HepG2 (cell line): ENCODE measurements around the gene BTAF1. TPM values are rescaled to one million over a fixed set of nuclear protein-coding genes. Genes with fewer than 3 reads are reported as not detected.

Experiments
- ARNT ChIP-seq: fragments of 450-650 bp; IDR thresholded peaks from 2 replicates; pipeline ENCODE4 v1.6.1; 2017
- ATF7 ChIP-seq, 2 experiments: fragments of 450-650 bp in 1 of 2; sonication (generic) in 1 of 2; formaldehyde crosslinking in 1 of 2; IDR thresholded peaks; 2 replicates each; pipeline versions ENCODE4 v1.4.0 to v1.6.1; 2016 to 2020; ENCODE audit warnings: antibody characterized with exemption in 1 of 2, mild to moderate bottlenecking in 1 of 2, missing genetic modification reagents in 1 of 2
- CAMTA2 ChIP-seq: sonication (generic); formaldehyde crosslinking; IDR thresholded peaks from 2 replicates; pipeline ENCODE4 v1.4.0; 2020; ENCODE audit warnings: mild to moderate bottlenecking, missing genetic modification reagents, borderline replicate concordance
- ELF1 ChIP-seq: sonication (generic); formaldehyde crosslinking; IDR thresholded peaks from 2 replicates; pipeline ENCODE4 v1.4.0; 2020; ENCODE audit warnings: missing genetic modification reagents
- ETS1 ChIP-seq: sonication (generic); formaldehyde crosslinking; IDR thresholded peaks from 2 replicates; pipeline ENCODE4 v1.4.0; 2020; ENCODE audit warnings: missing genetic modification reagents
- FOXC1 ChIP-seq: sonication (generic); formaldehyde crosslinking; IDR thresholded peaks from 2 replicates; pipeline ENCODE4 v1.8.0; 2022; ENCODE audit warnings: mild to moderate bottlenecking, missing genetic modification reagents, borderline replicate concordance
- FOXK2 ChIP-seq: fragments of 450-650 bp; IDR thresholded peaks from 2 replicates; pipeline ENCODE4 v1.6.1; 2016
- JUN ChIP-seq: sonication (generic); formaldehyde crosslinking; IDR thresholded peaks from 2 replicates; pipeline ENCODE4 v1.4.0; 2020; ENCODE audit warnings: mild to moderate bottlenecking, missing genetic modification reagents
- MATR3 ChIP-seq: sonication (generic); formaldehyde crosslinking; IDR thresholded peaks from 2 replicates; pipeline ENCODE4 v1.4.0; 2020; ENCODE audit warnings: missing genetic modification reagents
- NFE2 ChIP-seq: sonication (generic); formaldehyde crosslinking; IDR thresholded peaks from 2 replicates; pipeline ENCODE4 v1.4.0; 2020; ENCODE audit warnings: missing genetic modification reagents
- NFIB ChIP-seq: sonication (generic); formaldehyde crosslinking; IDR thresholded peaks from 2 replicates; pipeline ENCODE4 v1.9.0; 2021; ENCODE audit warnings: missing genetic modification reagents, mild to moderate bottlenecking, borderline replicate concordance
- NONO ChIP-seq, 2 experiments: fragments of 450-650 bp in 1 of 2; sonication (generic) in 1 of 2; formaldehyde crosslinking in 1 of 2; IDR thresholded peaks in 1 of 2; conservative IDR thresholded peaks in 1 of 2; 2 replicates each; pipeline versions ENCODE4 v1.6.1 to v1.8.0; 2017 to 2022; ENCODE audit warnings: mild to moderate bottlenecking in 1 of 2, missing genetic modification reagents in 1 of 2, moderate library complexity in 1 of 2
- NPAS2 ChIP-seq: sonication (generic); formaldehyde crosslinking; IDR thresholded peaks from 2 replicates; pipeline ENCODE4 v1.8.0; 2022; ENCODE audit warnings: mild to moderate bottlenecking, missing genetic modification reagents, borderline replicate concordance
- PHF20 ChIP-seq: sonication (generic); formaldehyde crosslinking; IDR thresholded peaks from 2 replicates; pipeline ENCODE4 v1.5.0; 2020; ENCODE audit warnings: mild to moderate bottlenecking, missing genetic modification reagents
- POGK ChIP-seq: sonication (generic); formaldehyde crosslinking; conservative IDR thresholded peaks from 2 replicates; pipeline ENCODE4 v1.8.0; 2022; ENCODE audit warnings: mild to moderate bottlenecking, moderate library complexity, missing genetic modification reagents
- SETDB1 ChIP-seq: sonication (generic); formaldehyde crosslinking; IDR thresholded peaks from 2 replicates; pipeline ENCODE4 v1.5.1; 2020; ENCODE audit warnings: missing genetic modification reagents, mild to moderate bottlenecking, borderline replicate concordance
- SIN3A ChIP-seq: IDR thresholded peaks from 2 replicates; pipeline ENCODE4 v1.6.1; 2011; ENCODE audit warnings: low read depth, mild to moderate bottlenecking, control low read depth, low read length, borderline replicate concordance
- SP140L ChIP-seq: sonication (generic); formaldehyde crosslinking; IDR thresholded peaks from 2 replicates; pipeline ENCODE4 v1.4.0; 2020; ENCODE audit warnings: missing genetic modification reagents, borderline replicate concordance
- UBTF ChIP-seq: sonication (generic); formaldehyde crosslinking; IDR thresholded peaks from 2 replicates; pipeline ENCODE4 v1.4.0; 2020; ENCODE audit warnings: mild to moderate bottlenecking, missing genetic modification reagents
- XBP1 ChIP-seq: sonication (generic); formaldehyde crosslinking; IDR thresholded peaks from 2 replicates; pipeline ENCODE4 v1.5.0; 2020; ENCODE audit warnings: missing genetic modification reagents
- ZBTB2 ChIP-seq: sonication (generic); formaldehyde crosslinking; IDR thresholded peaks from 2 replicates; pipeline ENCODE4 v1.8.0; 2022; ENCODE audit warnings: low read depth, missing genetic modification reagents
- ZNF335 ChIP-seq: sonication (generic); formaldehyde crosslinking; IDR thresholded peaks from 2 replicates; pipeline ENCODE4 v1.4.0; 2020; ENCODE audit warnings: missing genetic modification reagents
- ZNF724P ChIP-seq: sonication (generic); formaldehyde crosslinking; IDR thresholded peaks from 2 replicates; pipeline ENCODE4 v1.8.0; 2022; ENCODE audit warnings: missing genetic modification reagents, borderline replicate concordance
- polyA plus RNA-seq, 8 experiments: library from polyadenylated mRNA; depleted of rRNA in 3 of 8; stranded (reverse) in 7 of 8; unstranded in 1 of 8; fragments of >200 nt; fragmentation: Illumina TruSeq in 4 of 8; extraction: Trizol in 4 of 8; gene quantifications; 2 replicates each; pipeline versions ENCODE4 v1.2.1 to v1.2.3, GENCODE V29; 2011 to 2016; ENCODE audit warnings: low read depth in 4 of 8, missing spikeins in 1 of 8, mixed read lengths in 1 of 8; ENCODE audit not compliant: insufficient read depth in 1 of 8
- total RNA-seq, 5 experiments: library from RNA; depleted of rRNA; stranded (reverse); fragments of >200 nt; fragmentation: Illumina TruSeq; extraction: Trizol; gene quantifications; 2 replicates each; pipeline ENCODE4 v1.2.3, GENCODE V29; 2016; ENCODE audit warnings: low read depth in 1 of 5

The BTAF1 gene
- total and polyA plus RNA-seq, 2 of the 13 experiments (the other 11 are each of a cell fraction or from before 2014, with no cell fraction given), result 38.6 to 54.1 TPM

- TF ChIP-seq ZBTB2 (0 out of 2 replicates have a peak, but pooled peaks have one; percentile 51), NFIB (CRISPR knock-in tag) (0 out of 2 replicates have a peak, but pooled peaks have one; percentile 38), SETDB1 (CRISPR knock-in tag) (no peak), NFE2 (CRISPR knock-in tag) (no peak; the same call in 1 of the 2 replicates), JUN (CRISPR knock-in tag) (0 out of 2 replicates have a peak, but pooled peaks have one; percentile 55), ATF7 (IDR thresholded peaks at IDR 0.05) (no peak), ATF7 (CRISPR knock-in tag; IDR thresholded peaks at IDR 0.05) (peak; percentile 94; the same call in 1 of the 2 replicates), POGK (CRISPR knock-in tag) (peak; percentile 76), NPAS2 (CRISPR knock-in tag) (no peak), ARNT (no peak), ELF1 (CRISPR knock-in tag) (peak; percentile 72; the same call in 1 of the 2 replicates), MATR3 (CRISPR knock-in tag) (no peak), UBTF (CRISPR knock-in tag) (peak; percentile 93), SIN3A (no peak), CAMTA2 (CRISPR knock-in tag) (no peak; the same call in 1 of the 2 replicates), ETS1 (CRISPR knock-in tag) (no peak), XBP1 (CRISPR knock-in tag) (no peak), FOXK2 (no peak), FOXC1 (CRISPR knock-in tag) (peak; percentile 44; the same call in 1 of the 2 replicates), NONO (IDR thresholded peaks at IDR 0.05) (no peak), NONO (CRISPR knock-in tag; conservative IDR thresholded peaks at IDR 0.05) (peak; percentile 88), PHF20 (CRISPR knock-in tag) (peak; percentile 95), ZNF335 (CRISPR knock-in tag) (no peak), ZNF724P (CRISPR knock-in tag) (peak; percentile 41; the same call in 1 of the 2 replicates), SP140L (CRISPR knock-in tag) (no peak)
These were observed at the start of gene BTAF1 (continued) for GRCh38 chr10:91923371-91924211.
